ENCODE data around the gene RAB5B. TPM values are rescaled to one million over a fixed set of nuclear protein-coding genes. Genes with fewer than 3 reads are reported as not detected.
A peak's percentile ranks its signal among the peaks of the same experiment; 100 is the strongest.

The RAB5B gene
- total and polyA plus RNA-seq, 4 donors = 64.5 to 118 (median 91.3) TPM

DNA sequence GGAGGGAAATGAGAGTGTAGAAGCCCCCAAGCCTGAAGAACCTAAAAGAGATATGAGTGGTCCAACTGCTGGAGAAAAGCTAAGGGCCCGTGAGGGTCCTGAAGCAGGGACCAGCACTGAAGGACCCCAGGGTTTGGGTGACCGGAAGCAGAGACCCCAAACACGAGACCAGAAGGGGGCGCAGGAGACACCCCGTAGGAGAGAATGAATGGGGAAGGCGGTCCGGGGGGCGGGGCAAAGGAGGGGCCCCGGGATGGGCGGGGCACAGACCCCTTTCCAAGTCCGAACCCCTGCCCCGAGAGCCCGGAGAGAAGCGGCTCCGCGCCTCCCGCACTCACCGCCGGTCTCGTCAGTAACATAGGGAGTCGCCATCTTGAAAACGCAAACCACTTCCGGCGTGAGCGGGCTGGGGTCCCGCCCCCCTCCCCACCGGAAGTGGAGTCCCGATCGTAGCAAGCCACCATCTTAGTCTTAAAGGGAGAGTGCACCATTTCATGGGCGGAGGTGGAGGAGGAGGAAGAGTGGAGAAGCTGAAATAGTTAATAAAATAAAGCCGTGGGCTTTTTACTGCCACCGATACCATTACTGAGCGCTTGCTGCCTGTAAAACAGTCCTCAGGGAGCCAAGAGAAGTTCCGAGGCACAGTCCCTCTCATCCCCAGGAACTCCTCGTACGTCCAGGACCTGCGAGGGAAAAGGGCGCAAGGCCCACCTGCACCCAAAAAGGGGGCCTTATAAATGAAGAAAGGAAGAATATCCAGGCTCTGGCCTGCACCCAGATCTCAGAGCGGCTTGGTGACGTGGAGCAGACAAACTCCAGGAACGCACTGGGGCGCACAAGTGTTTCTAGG lies 46.9 kb upstream of the RAB5B start:
- Histone ChIP-seq H3K36me3 (ENCODE audit: control insufficient read depth in 4 of 4, insufficient read depth in 4 of 4, low read length in 4 of 4) (peaks cover 0 to 7% (median 4%) of the 10 kb centered on the region in 4 donors), H3K9me3 (ENCODE audit: control insufficient read depth in 4 of 4, insufficient read depth in 3 of 4, low read length in 3 of 4) (no peaks in the 10 kb centered on the region), H3K27ac (ENCODE audit: low read depth in 1 of 2, low read length in 1 of 2) (peak overlapping the region; percentile 81 to 96), H3K9ac (ENCODE audit: insufficient read depth in 1 of 2, low read length in 2 of 2) (peak overlapping the region; percentile 76 to 97), H3K27me3 (ENCODE audit: control insufficient read depth in 3 of 3, insufficient read depth in 3 of 3, low read length in 2 of 3) (no peaks in the 10 kb centered on the region), H3K4me3 (peak overlapping the region; percentile 88), H3K4me1 (ENCODE audit: control insufficient read depth in 5 of 5, insufficient read depth in 5 of 5, low read length in 5 of 5) (peaks cover 0 to 31% (median 6%) of the 10 kb centered on the region in 5 donors)
- peak; percentile 94 to 97 (median 96) for DNase-seq
- WGBS, 2 donors = 0% methylated on average over 42 of the region's 42 CpGs
- peak; percentile 81 for ATAC-seq (ENCODE audit: insufficient read depth, low FRiP score)
- TF ChIP-seq, protein P1, sequence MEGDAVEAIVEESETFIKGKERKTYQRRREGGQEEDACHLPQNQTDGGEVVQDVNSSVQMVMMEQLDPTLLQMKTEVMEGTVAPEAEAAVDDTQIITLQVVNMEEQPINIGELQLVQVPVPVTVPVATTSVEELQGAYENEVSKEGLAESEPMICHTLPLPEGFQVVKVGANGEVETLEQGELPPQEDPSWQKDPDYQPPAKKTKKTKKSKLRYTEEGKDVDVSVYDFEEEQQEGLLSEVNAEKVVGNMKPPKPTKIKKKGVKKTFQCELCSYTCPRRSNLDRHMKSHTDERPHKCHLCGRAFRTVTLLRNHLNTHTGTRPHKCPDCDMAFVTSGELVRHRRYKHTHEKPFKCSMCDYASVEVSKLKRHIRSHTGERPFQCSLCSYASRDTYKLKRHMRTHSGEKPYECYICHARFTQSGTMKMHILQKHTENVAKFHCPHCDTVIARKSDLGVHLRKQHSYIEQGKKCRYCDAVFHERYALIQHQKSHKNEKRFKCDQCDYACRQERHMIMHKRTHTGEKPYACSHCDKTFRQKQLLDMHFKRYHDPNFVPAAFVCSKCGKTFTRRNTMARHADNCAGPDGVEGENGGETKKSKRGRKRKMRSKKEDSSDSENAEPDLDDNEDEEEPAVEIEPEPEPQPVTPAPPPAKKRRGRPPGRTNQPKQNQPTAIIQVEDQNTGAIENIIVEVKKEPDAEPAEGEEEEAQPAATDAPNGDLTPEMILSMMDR (IDR thresholded peaks at IDR 0.05; ENCODE audit: control extremely low read depth, extremely low read depth) = peak; percentile 31

DNA sequence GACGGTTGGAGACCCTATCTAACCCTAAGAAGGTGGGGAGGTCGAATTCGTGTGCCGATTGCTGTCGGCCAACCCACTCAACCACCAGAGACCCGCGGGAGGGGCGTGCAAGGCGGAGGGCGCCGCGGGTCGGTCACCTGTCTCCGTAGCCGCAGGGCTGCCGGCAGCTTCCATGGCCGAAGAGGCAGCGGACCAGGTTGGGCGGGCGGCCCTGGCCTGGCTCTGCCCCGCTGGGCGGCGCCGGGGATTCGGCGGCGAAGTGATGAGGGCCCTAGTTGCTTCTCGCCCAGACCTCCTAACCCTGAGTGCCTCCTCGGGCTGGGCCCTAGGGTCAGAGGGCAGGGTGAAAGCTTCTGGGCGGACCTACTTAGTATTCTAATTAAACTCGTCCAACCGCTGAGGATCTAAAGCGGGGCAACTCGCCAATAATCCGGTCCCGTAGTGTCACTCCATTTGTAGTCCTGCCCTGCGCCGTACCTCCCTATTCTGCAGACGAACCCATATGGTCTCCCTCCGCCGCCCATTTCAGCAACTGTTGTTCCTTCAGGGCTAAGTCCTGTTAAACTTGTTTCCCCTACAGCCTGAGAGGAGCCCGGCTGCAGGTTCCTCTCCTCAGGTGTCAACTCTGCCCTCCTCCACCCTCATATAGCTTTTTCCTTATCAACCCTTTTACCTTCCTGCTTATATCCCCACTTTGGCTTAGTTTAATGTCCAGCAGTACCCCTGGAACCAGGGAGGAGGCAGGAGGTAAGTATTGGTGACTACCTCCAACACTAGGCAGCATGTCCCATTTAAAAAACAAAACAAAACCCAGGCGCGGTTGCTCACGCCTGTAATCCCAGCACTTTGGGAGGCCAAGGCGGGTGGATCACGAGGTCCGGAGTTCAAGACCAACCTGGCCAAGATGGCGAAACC lies 46.0 kb upstream of the RAB5B start, which contains the start of gene PYM1:
PYM1 (minus strand) TSS at position 307 of the 915 bp plus-strand sequence; CDS start at position 174, 133 bp downstream.
- Histone ChIP-seq H3K9ac (ENCODE audit: insufficient read depth in 1 of 2, low read length in 2 of 2) (peak within 1 kb of the TSS; percentile 76 to 97), H3K4me3 (peak within 1 kb of the TSS; percentile 88), H3K4me1 (ENCODE audit: control insufficient read depth in 5 of 5, insufficient read depth in 5 of 5, low read length in 5 of 5) (peaks cover 0 to 38% (median 10%) of the 10 kb centered on the region in 5 donors), H3K36me3 (ENCODE audit: control insufficient read depth in 4 of 4, insufficient read depth in 4 of 4, low read length in 4 of 4) (peaks cover 0 to 7% (median under 1%) of the 10 kb centered on the region in 4 donors), H3K9me3 (ENCODE audit: control insufficient read depth in 4 of 4, insufficient read depth in 3 of 4, low read length in 3 of 4) (no peaks in the 10 kb centered on the region), H3K27me3 (ENCODE audit: control insufficient read depth in 3 of 3, insufficient read depth in 3 of 3, low read length in 2 of 3) (no peaks in the 10 kb centered on the region), H3K27ac (ENCODE audit: low read depth in 1 of 2, low read length in 1 of 2) (peak within 1 kb of the TSS; percentile 81 to 96)
- TF ChIP-seq, protein P1 (IDR thresholded peaks at IDR 0.05; ENCODE audit: control extremely low read depth, extremely low read depth) = no peak
- WGBS, 2 donors = 6% methylated on average over 49 of the region's 49 CpGs
- DNase-seq (peak; percentile 68 to 82 (median 77)), ATAC-seq (ENCODE audit: insufficient read depth, low FRiP score) (peak; percentile 72)

DNA sequence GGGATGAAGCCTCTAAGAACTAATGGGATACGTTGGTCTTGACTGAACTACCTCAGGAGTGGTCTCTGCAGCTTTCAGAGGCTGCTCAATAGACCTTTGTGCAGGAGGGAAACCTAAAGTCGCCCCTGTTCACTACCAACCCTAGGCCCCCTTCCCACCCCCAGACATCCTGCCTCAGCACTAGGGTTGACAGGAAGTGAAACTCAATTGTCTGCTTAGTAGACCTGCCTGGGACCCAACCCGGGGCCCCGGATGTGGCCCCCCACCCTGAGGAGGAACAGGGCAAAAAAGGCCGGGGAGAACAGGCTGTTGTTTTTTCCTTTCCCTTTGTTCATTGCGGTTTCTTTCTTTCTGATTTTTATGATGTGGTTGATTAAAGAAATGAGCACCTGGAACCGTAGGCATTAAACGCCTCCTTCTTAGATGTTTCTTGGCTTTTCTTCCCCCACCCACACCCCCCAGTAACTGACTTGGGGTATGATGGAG lies 44.5 kb upstream of the RAB5B start:
- H3K27me3 ChIP-seq (ENCODE audit: control insufficient read depth in 3 of 3, insufficient read depth in 3 of 3, low read length in 2 of 3) = no peaks in the 10 kb centered on the region
- H3K4me3 ChIP-seq = no peak overlapping the region
- TF ChIP-seq, protein P1 (IDR thresholded peaks at IDR 0.05; ENCODE audit: control extremely low read depth, extremely low read depth) = no peak
- 19 to 46% methylated on average over 8 of the region's 8 CpGs for WGBS, 2 donors
- no peak for ATAC-seq (ENCODE audit: insufficient read depth, low FRiP score)
- H3K36me3 ChIP-seq (ENCODE audit: control insufficient read depth in 4 of 4, insufficient read depth in 4 of 4, low read length in 4 of 4) = peaks cover 0 to 7% (median 0%) of the 10 kb centered on the region in 4 donors
- DNase-seq = no peak
- H3K9me3 ChIP-seq (ENCODE audit: control insufficient read depth in 4 of 4, insufficient read depth in 3 of 4, low read length in 3 of 4) = no peaks in the 10 kb centered on the region
- H3K9ac ChIP-seq (ENCODE audit: insufficient read depth in 1 of 2, low read length in 2 of 2) = no peak overlapping the region
- H3K27ac ChIP-seq (ENCODE audit: low read depth in 1 of 2, low read length in 1 of 2) = no peak overlapping the region
- H3K4me1 ChIP-seq (ENCODE audit: control insufficient read depth in 5 of 5, insufficient read depth in 5 of 5, low read length in 5 of 5) = peaks cover 0 to 40% (median 10%) of the 10 kb centered on the region in 5 donors

Data from lung (tissue), 12 donors.